Lower lobe of right lung (tissue), 2 donors: ENCODE measurements around the gene PYCARD. TPM values are rescaled to one million over a fixed set of nuclear protein-coding genes. Genes with fewer than 3 reads are reported as not detected.
A peak's percentile ranks its signal among the peaks of the same experiment; 100 is the strongest.
"Not testable (repeated sequence)": the region's sequence is repeated elsewhere in the genome, so short reads cannot be mapped to it uniquely, and the experiment has no call there.

Experiments
- ATAC-seq, 2 donors: fragments of 200-7000 bp; cut with Tn5 transposase; one replicate each; pipeline ENCODE4 v1.9.1; 2020 to 2022; ENCODE audit warnings: mild to moderate bottlenecking in 2 of 2, moderate library complexity in 2 of 2
- DNase-seq: peaks from one replicate; pipeline ENCODE4 v3.0.0-alpha.2; 2020
- H3K27ac ChIP-seq: fragments of 200-600 bp; one replicate; pipeline ENCODE4 v1.8.0; 2022
- H3K27me3 ChIP-seq: fragments of 200-600 bp; one replicate; pipeline ENCODE4 v1.8.0; 2022; ENCODE audit warnings: low read depth
- H3K36me3 ChIP-seq: fragments of 200-600 bp; one replicate; pipeline ENCODE4 v1.8.0; 2022; ENCODE audit warnings: mild to moderate bottlenecking
- H3K4me1 ChIP-seq: fragments of 200-600 bp; one replicate; pipeline ENCODE4 v1.8.0; 2022
- H3K4me3 ChIP-seq: fragments of 200-600 bp; one replicate; pipeline ENCODE4 v1.8.0; 2022; ENCODE audit warnings: mild to moderate bottlenecking
- H3K9me3 ChIP-seq: fragments of 200-600 bp; one replicate; pipeline ENCODE4 v1.8.0; 2022
- CTCF ChIP-seq: fragments of 200-600 bp; IDR thresholded peaks from one replicate; pipeline ENCODE4 v1.8.0; 2022; ENCODE audit warnings: antibody characterized with exemption, mild to moderate bottlenecking
- intact Hi-C: fragments of 100-400 bp; cut with DNase I; formaldehyde crosslinking; loops from one replicate; pipeline ENCODE4 v1.11.0; 2022
- total RNA-seq: library from RNA; stranded (reverse); fragmentation: NEBNext Ultra II Directional; extraction: Animal tissue kit (Norgen Biotek cat#: 25700); gene quantifications from one replicate; pipeline ENCODE4 v1.2.1, GENCODE V29; 2021
- donor health status: DM: no; HTN: yes; CAD: no; lungs with severe emphysema.

PYCARD gene
- total RNA-seq, 1 donor from 2014 or later, result 82.0 TPM

DNA sequence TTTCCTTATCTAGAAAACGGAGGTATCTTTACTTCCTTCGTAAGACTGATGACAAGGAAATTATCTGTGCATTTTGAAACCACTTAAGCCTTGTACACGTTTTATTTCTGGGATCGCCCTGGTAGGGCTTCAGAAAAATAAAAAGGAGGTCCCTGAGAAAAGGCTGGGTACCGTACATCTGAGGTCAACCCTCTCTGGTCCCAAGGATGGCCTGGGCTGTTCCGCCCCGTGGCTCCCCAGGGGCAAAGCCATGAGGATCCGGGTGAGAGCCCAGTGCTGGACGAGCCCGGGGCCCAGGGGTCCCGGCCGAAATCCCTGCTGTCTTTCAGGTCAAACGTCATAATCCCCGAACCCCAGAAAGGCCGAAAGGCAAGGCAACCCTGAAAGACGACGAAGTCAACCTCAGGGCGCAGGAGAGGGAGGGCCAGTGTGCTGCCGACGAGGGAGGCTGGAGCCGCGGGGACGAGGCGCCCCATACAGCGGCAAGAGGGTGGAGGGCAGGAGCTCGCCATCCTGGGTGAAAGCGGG lies 23.3 kb downstream of the PYCARD start:
- Histone ChIP-seq H3K9me3 (no peaks in the 10 kb centered on the region), H3K4me3 (peak overlapping the region; percentile 88), H3K27me3 (no peaks in the 10 kb centered on the region), H3K27ac (peak overlapping the region; percentile 98), H3K36me3 (peaks cover 21% of the 10 kb centered on the region), H3K4me1 (peaks cover 55% of the 10 kb centered on the region)
- ATAC-seq (peak in 1 of 2 donors; percentile 1), DNase-seq (no peak)
- intact Hi-C loops, result no loop called here
- TF ChIP-seq CTCF, result no peak

GRCh38 chr16:31177136-31177535 lies 25.4 kb downstream of the PYCARD start:
- H3K9me3 ChIP-seq, result no peaks in the 10 kb centered on the region
- no peak overlapping the region for H3K4me3 ChIP-seq
- H3K36me3 ChIP-seq, result no peaks in the 10 kb centered on the region
- H3K27ac ChIP-seq, result no peak overlapping the region
- H3K4me1 ChIP-seq, result peaks cover 37% of the 10 kb centered on the region
- peak; percentile 2 to 41 for ATAC-seq
- DNase-seq, result peak; percentile 51
- intact Hi-C loops, result no loop called here
- no peaks in the 10 kb centered on the region for H3K27me3 ChIP-seq
- no peak for TF ChIP-seq CTCF

- DNase-seq, H3K4me1 ChIP-seq, H3K9me3 ChIP-seq, intact Hi-C loops, H3K27ac ChIP-seq, H3K4me3 ChIP-seq, H3K27me3 ChIP-seq, H3K36me3 ChIP-seq: not testable (repeated sequence)
- peak; percentile 57 to 61 for ATAC-seq
These were observed 32.5 kb downstream of the PYCARD start for GRCh38 chr16:31170048-31170447.

GRCh38 chr16:31168848-31169247 lies 33.7 kb downstream of the PYCARD start:
- intact Hi-C loops, result no loop called here
- TF ChIP-seq CTCF, result no peak

GRCh38 chr16:31167315-31167714 lies 35.2 kb downstream of the PYCARD start:
- intact Hi-C loops, result no loop called here
- Histone ChIP-seq H3K27me3 (no peaks in the 10 kb centered on the region), H3K27ac (no peak overlapping the region), H3K36me3 (no peaks in the 10 kb centered on the region), H3K4me3 (no peak overlapping the region), H3K4me1 (no peaks in the 10 kb centered on the region), H3K9me3 (no peaks in the 10 kb centered on the region)
- TF ChIP-seq CTCF, result no peak
- ATAC-seq, result no peak
- no peak for DNase-seq

More at GRCh38 chr16:31168848-31169247, 33.7 kb downstream of the PYCARD start:
- H3K9me3 ChIP-seq, result no peaks in the 10 kb centered on the region
- H3K4me1 ChIP-seq, result no peaks in the 10 kb centered on the region
- no peaks in the 10 kb centered on the region for H3K27me3 ChIP-seq
- H3K36me3 ChIP-seq, result no peaks in the 10 kb centered on the region
- no peak overlapping the region for H3K4me3 ChIP-seq
- DNase-seq (no peak), ATAC-seq (no peak)
- H3K27ac ChIP-seq, result no peak overlapping the region

GRCh38 chr16:31157136-31157535 lies 45.4 kb downstream of the PYCARD start:
- intact Hi-C loops, result no loop called here
- DNase-seq (peak; percentile 70), ATAC-seq (peak; percentile 59 to 65)
- no peak overlapping the region for H3K27ac ChIP-seq
- no peak for TF ChIP-seq CTCF
- no peak overlapping the region for H3K4me3 ChIP-seq
- H3K9me3 ChIP-seq, result no peaks in the 10 kb centered on the region
- no peaks in the 10 kb centered on the region for H3K4me1 ChIP-seq
- H3K27me3 ChIP-seq, result no peaks in the 10 kb centered on the region
- H3K36me3 ChIP-seq, result no peaks in the 10 kb centered on the region

Other genes starting within 250 kb of the PYCARD start
- gene SETD1A, start 245.0 kb downstream of the PYCARD start, total RNA-seq, result 15.0 TPM
- 23.6 TPM for gene HSD3B7, start 217.6 kb downstream of the PYCARD start, total RNA-seq
- gene STX1B, start 192.1 kb downstream of the PYCARD start, total RNA-seq, result 0.32 TPM
- gene STX4, start 169.2 kb downstream of the PYCARD start, total RNA-seq, result 86.1 TPM
- gene ZNF668, start 128.5 kb downstream of the PYCARD start, total RNA-seq, result 8.2 TPM
- 23.1 TPM for gene ZNF646, start 128.3 kb downstream of the PYCARD start, total RNA-seq
- gene PRSS53, start 113.8 kb downstream of the PYCARD start, total RNA-seq, result 2.4 TPM
- gene VKORC1, start 108.0 kb downstream of the PYCARD start, total RNA-seq, result 65.6 TPM
- gene BCKDK, start 94.4 kb downstream of the PYCARD start, total RNA-seq, result 37.6 TPM
- 79.1 TPM for gene KAT8, start 85.1 kb downstream of the PYCARD start, total RNA-seq
- 75.4 TPM for gene PRSS8, start 67.0 kb downstream of the PYCARD start, total RNA-seq
- 6.6 TPM for gene PRSS36, start 52.7 kb downstream of the PYCARD start, total RNA-seq
- 179 TPM for gene FUS, start 22.6 kb downstream of the PYCARD start, total RNA-seq
- gene TRIM72, start 11.4 kb upstream of the PYCARD start, total RNA-seq, result 0.06 TPM
- gene PYDC1, start 14.4 kb upstream of the PYCARD start, total RNA-seq, result not detected
- gene ITGAM, start 57.2 kb upstream of the PYCARD start, total RNA-seq, result 49.5 TPM
- 188 TPM for gene ITGAX, start 152.4 kb upstream of the PYCARD start, total RNA-seq
- gene ITGAD, start 190.6 kb upstream of the PYCARD start, total RNA-seq, result 0.62 TPM
- not detected for gene COX6A2, start 225.6 kb upstream of the PYCARD start, total RNA-seq
- 0.89 TPM for gene ZNF843, start 240.0 kb upstream of the PYCARD start, total RNA-seq